Measurements from ENCODE around the gene NME1.

DNA sequence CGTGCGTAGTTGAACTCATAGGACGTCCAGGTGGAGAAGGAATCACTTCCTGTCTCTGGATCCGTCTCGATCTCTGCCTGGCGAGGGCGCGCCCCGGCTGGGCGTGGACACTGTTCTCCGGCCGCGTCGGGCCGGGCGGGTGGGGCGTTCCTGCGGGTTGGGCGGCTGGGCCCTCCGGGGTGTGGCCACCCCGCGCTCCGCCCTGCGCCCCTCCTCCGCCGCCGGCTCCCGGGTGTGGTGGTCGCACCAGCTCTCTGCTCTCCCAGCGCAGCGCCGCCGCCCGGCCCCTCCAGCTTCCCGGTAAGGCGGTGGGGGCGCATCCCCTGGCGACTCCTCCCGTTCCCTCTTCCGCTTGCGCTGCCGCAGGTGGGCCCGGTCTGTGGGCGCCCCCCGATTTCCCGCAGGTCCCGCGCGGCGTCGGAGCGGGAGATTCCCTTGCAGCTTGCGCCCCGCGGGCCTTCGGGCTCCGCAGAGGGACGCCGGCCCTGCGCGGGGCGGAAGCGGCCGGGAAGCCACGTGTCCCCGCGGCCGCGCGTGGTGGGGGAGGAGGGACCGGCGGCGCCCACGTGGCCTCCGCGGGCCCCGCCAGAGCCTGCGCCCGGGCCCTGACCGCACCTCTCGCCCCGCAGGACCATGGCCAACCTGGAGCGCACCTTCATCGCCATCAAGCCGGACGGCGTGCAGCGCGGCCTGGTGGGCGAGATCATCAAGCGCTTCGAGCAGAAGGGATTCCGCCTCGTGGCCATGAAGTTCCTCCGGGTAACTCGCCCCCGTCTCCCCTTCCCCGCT lies 13.0 kb downstream of the NME1 start, which contains the start of gene NME2:
- TF ChIP-seq EZH2 (IDR thresholded peaks at IDR 0.05; ENCODE audit: insufficient read depth, poor library complexity, severe bottlenecking) (no peak), EZH2phosphoT487 (IDR thresholded peaks at IDR 0.05; ENCODE audit: insufficient read depth, low read depth) (no peak)

Data from GM23248 (cell line).